ENCODE data around the gene PHKB.

DNA sequence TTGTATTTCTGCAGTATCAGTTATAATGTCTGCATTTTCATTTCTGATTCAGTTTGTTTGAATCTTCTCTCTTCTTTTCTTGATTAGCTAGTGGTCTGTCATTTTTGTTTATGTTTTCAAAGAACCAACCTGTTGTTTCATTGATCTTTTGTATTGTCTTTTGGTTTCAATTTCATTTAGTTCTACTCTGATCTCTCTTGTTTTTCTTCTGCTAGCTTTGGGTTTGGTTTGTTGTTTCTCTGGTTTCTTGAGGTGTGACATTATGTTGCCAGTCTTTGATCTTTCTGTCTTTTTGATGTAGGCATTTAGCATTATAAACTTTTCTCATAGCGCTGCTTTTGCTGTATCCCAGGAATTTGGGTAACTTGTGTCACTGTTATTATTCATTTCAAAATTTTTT is 107.2 kb downstream of the PHKB start:
- TF ChIP-seq, protein P1, sequence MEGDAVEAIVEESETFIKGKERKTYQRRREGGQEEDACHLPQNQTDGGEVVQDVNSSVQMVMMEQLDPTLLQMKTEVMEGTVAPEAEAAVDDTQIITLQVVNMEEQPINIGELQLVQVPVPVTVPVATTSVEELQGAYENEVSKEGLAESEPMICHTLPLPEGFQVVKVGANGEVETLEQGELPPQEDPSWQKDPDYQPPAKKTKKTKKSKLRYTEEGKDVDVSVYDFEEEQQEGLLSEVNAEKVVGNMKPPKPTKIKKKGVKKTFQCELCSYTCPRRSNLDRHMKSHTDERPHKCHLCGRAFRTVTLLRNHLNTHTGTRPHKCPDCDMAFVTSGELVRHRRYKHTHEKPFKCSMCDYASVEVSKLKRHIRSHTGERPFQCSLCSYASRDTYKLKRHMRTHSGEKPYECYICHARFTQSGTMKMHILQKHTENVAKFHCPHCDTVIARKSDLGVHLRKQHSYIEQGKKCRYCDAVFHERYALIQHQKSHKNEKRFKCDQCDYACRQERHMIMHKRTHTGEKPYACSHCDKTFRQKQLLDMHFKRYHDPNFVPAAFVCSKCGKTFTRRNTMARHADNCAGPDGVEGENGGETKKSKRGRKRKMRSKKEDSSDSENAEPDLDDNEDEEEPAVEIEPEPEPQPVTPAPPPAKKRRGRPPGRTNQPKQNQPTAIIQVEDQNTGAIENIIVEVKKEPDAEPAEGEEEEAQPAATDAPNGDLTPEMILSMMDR (IDR thresholded peaks at IDR 0.05): no peak
- no peak for TF ChIP-seq EZH2phosphoT487 (IDR thresholded peaks at IDR 0.05)

Data from neural progenitor cell (in vitro differentiated cells).